ENCODE data around the gene ZNF598.

- no peak for TF ChIP-seq CTCF (conservative IDR thresholded peaks at IDR 0.05; ENCODE audit: low read depth in 2 of 2)
- no peak for TF ChIP-seq JUNB (IDR thresholded peaks at IDR 0.05; ENCODE audit: unreplicated experiment)
- TF ChIP-seq POLR2AphosphoS5 (IDR thresholded peaks at IDR 0.05; ENCODE audit: low read depth) = no peak
- no peak for TF ChIP-seq REST (IDR thresholded peaks at IDR 0.05; ENCODE audit: unreplicated experiment)
- no peak for TF ChIP-seq EZH2 (IDR thresholded peaks at IDR 0.05; ENCODE audit: low read depth, unreplicated experiment)
- TF ChIP-seq EZH2phosphoT487 (IDR thresholded peaks at IDR 0.05; ENCODE audit: unreplicated experiment) = no peak
- no peak for TF ChIP-seq CREB1 (CRISPR knock-in tag; IDR thresholded peaks at IDR 0.05; ENCODE audit: low read depth)
- TF ChIP-seq, protein P1, sequence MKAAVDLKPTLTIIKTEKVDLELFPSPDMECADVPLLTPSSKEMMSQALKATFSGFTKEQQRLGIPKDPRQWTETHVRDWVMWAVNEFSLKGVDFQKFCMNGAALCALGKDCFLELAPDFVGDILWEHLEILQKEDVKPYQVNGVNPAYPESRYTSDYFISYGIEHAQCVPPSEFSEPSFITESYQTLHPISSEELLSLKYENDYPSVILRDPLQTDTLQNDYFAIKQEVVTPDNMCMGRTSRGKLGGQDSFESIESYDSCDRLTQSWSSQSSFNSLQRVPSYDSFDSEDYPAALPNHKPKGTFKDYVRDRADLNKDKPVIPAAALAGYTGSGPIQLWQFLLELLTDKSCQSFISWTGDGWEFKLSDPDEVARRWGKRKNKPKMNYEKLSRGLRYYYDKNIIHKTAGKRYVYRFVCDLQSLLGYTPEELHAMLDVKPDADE (IDR thresholded peaks at IDR 0.05) = no peak
- no peak for TF ChIP-seq STAT1 (IDR thresholded peaks at IDR 0.05; ENCODE audit: unreplicated experiment)
- no peak for TF ChIP-seq NANOG (IDR thresholded peaks at IDR 0.05; ENCODE audit: borderline replicate concordance)
- TF ChIP-seq ZNF331 (CRISPR knock-in tag; IDR thresholded peaks at IDR 0.05; ENCODE audit: low read depth) = no peak
- no peak for TF ChIP-seq ZNF114 (CRISPR knock-in tag; IDR thresholded peaks at IDR 0.05)
- TF ChIP-seq ZNF462 (CRISPR knock-in tag; IDR thresholded peaks at IDR 0.05) = no peak
Observed at GRCh38 chr16:2043667-2044451, 34.2 kb upstream of the ZNF598 start.

All from GM23338 (cell line).